Neural progenitor cell (in vitro differentiated cells): Measurements from ENCODE around the gene LGR6. TPM values are rescaled to one million over a fixed set of nuclear protein-coding genes. Genes with fewer than 3 reads are reported as not detected.

Experiments
- DNase-seq: peaks from one replicate; pipeline ENCODE4 v3.0.0-alpha.2; 2016; ENCODE audit warnings: low spot score
- H2AFZ ChIP-seq: fragments of 200-600 bp; sonication (generic); replicated peaks from 2 replicates; pipeline ENCODE4 v1.6.1; 2016; ENCODE audit warnings: antibody characterized with exemption
- H3F3A ChIP-seq: fragments of 200-600 bp; sonication (generic); 2 replicates; pipeline ENCODE4 v1.6.1; 2016; ENCODE audit warnings: antibody characterized with exemption, low read depth
- H3K27ac ChIP-seq: fragments of 200-600 bp; sonication (generic); 2 replicates; pipeline ENCODE4 v1.5.1; 2016; ENCODE audit warnings: mild to moderate bottlenecking
- H3K27me3 ChIP-seq: fragments of 200-600 bp; sonication (generic); 2 replicates; pipeline ENCODE4 v1.6.1; 2016; ENCODE audit warnings: mild to moderate bottlenecking, moderate library complexity
- H3K36me3 ChIP-seq: fragments of 200-600 bp; sonication (generic); 2 replicates; pipeline ENCODE4 v1.5.1; 2016
- H3K4me1 ChIP-seq: fragments of 200-600 bp; sonication (generic); 2 replicates; pipeline ENCODE4 v1.6.1; 2016; ENCODE audit warnings: mixed run types
- H3K4me2 ChIP-seq: fragments of 200-600 bp; sonication (generic); 2 replicates; pipeline ENCODE4 v1.6.1; 2016
- H3K4me3 ChIP-seq: fragments of 200-600 bp; sonication (generic); 2 replicates; pipeline ENCODE4 v1.5.1; 2016
- H3K79me2 ChIP-seq: fragments of 200-600 bp; sonication (generic); 2 replicates; pipeline ENCODE4 v1.6.1; 2016; ENCODE audit warnings: low read depth
- H3K9ac ChIP-seq: fragments of 200-600 bp; sonication (generic); 2 replicates; pipeline ENCODE4 v1.6.1; 2016
- H3K9me3 ChIP-seq: fragments of 200-600 bp; sonication (generic); 2 replicates; pipeline ENCODE4 v1.5.1; 2016; ENCODE audit warnings: low read depth
- H4K20me1 ChIP-seq: fragments of 200-600 bp; sonication (generic); 2 replicates; pipeline ENCODE4 v1.6.1; 2016; ENCODE audit warnings: low read depth
- H3K27ac Mint-ChIP-seq: 3 replicates; pipeline ENCODE4 v1.8.0; 2021; ENCODE audit warnings: mixed read lengths
- H3K27me3 Mint-ChIP-seq: 2 replicates; pipeline ENCODE4 v1.8.0; 2022; ENCODE audit warnings: low read depth, mild to moderate bottlenecking, inconsistent platforms, moderate library complexity, mixed read lengths; ENCODE audit not compliant: insufficient read depth
- H3K36me3 Mint-ChIP-seq: 3 replicates; pipeline ENCODE4 v1.8.0; 2021; ENCODE audit warnings: mixed read lengths
- H3K4me1 Mint-ChIP-seq: 3 replicates; pipeline ENCODE4 v1.8.0; 2021; ENCODE audit warnings: mixed read lengths
- H3K4me3 Mint-ChIP-seq: 3 replicates; pipeline ENCODE4 v1.8.0; 2021; ENCODE audit warnings: mild to moderate bottlenecking, moderate library complexity, mixed read lengths
- H3K9me3 Mint-ChIP-seq: 3 replicates; pipeline ENCODE4 v1.8.0; 2020; ENCODE audit warnings: mixed read lengths
- EZH2 ChIP-seq: fragments of 200-600 bp; sonication (generic); IDR thresholded peaks from 2 replicates; pipeline ENCODE4 v1.6.1; 2017; ENCODE audit warnings: antibody characterized with exemption, mild to moderate bottlenecking, moderate library complexity
- EZH2phosphoT487 ChIP-seq: fragments of 200-600 bp; sonication (generic); IDR thresholded peaks from 2 replicates; pipeline ENCODE4 v1.6.1; 2017; ENCODE audit warnings: antibody characterized with exemption
- total RNA-seq: library from RNA; depleted of rRNA; stranded (reverse); fragments of >200 nt; gene quantifications from 2 replicates; pipeline ENCODE4 v1.2.3, GENCODE V29; 2015; ENCODE audit warnings: low replicate concordance
- TF ChIP-seq, protein P1 (sequence below): fragments of 200-600 bp; sonication (generic); IDR thresholded peaks from 2 replicates; pipeline ENCODE4 v1.5.1; 2017; ENCODE audit warnings: antibody characterized with exemption, mild to moderate bottlenecking

Gene LGR6
- total RNA-seq, 1 donor from 2014 or later: not detected

GRCh38 chr1:202241376-202242079 lies 47.9 kb downstream of the LGR6 start:
- no peak for DNase-seq
- Histone ChIP-seq H3K36me3 (no peaks in the 10 kb centered on the region), H2AFZ (no peak overlapping the region), H3K4me3 (no peak overlapping the region), H3K4me1 (peaks cover 8% of the 10 kb centered on the region), H3K27me3 (no peaks in the 10 kb centered on the region), H3K4me2 (no peak overlapping the region), H3K27ac (no peak overlapping the region), H3F3A (peaks cover 3% of the 10 kb centered on the region), H3K9ac (no peak overlapping the region), H3K9me3 (no peaks in the 10 kb centered on the region), H3K79me2 (no peaks in the 10 kb centered on the region), H4K20me1 (no peaks in the 10 kb centered on the region)
- TF ChIP-seq EZH2: no peak
- TF ChIP-seq, protein P1, sequence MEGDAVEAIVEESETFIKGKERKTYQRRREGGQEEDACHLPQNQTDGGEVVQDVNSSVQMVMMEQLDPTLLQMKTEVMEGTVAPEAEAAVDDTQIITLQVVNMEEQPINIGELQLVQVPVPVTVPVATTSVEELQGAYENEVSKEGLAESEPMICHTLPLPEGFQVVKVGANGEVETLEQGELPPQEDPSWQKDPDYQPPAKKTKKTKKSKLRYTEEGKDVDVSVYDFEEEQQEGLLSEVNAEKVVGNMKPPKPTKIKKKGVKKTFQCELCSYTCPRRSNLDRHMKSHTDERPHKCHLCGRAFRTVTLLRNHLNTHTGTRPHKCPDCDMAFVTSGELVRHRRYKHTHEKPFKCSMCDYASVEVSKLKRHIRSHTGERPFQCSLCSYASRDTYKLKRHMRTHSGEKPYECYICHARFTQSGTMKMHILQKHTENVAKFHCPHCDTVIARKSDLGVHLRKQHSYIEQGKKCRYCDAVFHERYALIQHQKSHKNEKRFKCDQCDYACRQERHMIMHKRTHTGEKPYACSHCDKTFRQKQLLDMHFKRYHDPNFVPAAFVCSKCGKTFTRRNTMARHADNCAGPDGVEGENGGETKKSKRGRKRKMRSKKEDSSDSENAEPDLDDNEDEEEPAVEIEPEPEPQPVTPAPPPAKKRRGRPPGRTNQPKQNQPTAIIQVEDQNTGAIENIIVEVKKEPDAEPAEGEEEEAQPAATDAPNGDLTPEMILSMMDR: no peak
- TF ChIP-seq EZH2phosphoT487: no peak
- H3K9me3 Mint-ChIP-seq: no peaks in the 10 kb centered on the region
- peaks cover 5% of the 10 kb centered on the region for H3K27me3 Mint-ChIP-seq
- H3K27ac Mint-ChIP-seq: no peak overlapping the region
- H3K4me1 Mint-ChIP-seq: peaks cover 8% of the 10 kb centered on the region
- H3K36me3 Mint-ChIP-seq: no peaks in the 10 kb centered on the region
- no peak overlapping the region for H3K4me3 Mint-ChIP-seq

GRCh38 chr1:202242080-202242419 lies 48.5 kb downstream of the LGR6 start:
- H3K79me2 ChIP-seq: no peaks in the 10 kb centered on the region
- no peaks in the 10 kb centered on the region for H3K9me3 Mint-ChIP-seq
- H3K4me1 ChIP-seq: peaks cover 8% of the 10 kb centered on the region
- H3K27ac ChIP-seq: no peak overlapping the region
- no peak overlapping the region for H3K4me3 Mint-ChIP-seq
- H3K4me2 ChIP-seq: no peak overlapping the region
- no peaks in the 10 kb centered on the region for H4K20me1 ChIP-seq
- no peak overlapping the region for H3K27ac Mint-ChIP-seq
- no peaks in the 10 kb centered on the region for H3K36me3 ChIP-seq
- no peaks in the 10 kb centered on the region for H3K27me3 ChIP-seq
- no peaks in the 10 kb centered on the region for H3K36me3 Mint-ChIP-seq
- no peak for DNase-seq
- H2AFZ ChIP-seq: no peak overlapping the region
- TF ChIP-seq, protein P1: no peak
- TF ChIP-seq EZH2 (no peak), EZH2phosphoT487 (no peak)
- H3K9ac ChIP-seq: no peak overlapping the region
- no peak overlapping the region for H3K4me3 ChIP-seq
- H3F3A ChIP-seq: peaks cover 3% of the 10 kb centered on the region
- H3K4me1 Mint-ChIP-seq: peaks cover 4% of the 10 kb centered on the region
- peaks cover 4% of the 10 kb centered on the region for H3K27me3 Mint-ChIP-seq
- no peaks in the 10 kb centered on the region for H3K9me3 ChIP-seq

DNA sequence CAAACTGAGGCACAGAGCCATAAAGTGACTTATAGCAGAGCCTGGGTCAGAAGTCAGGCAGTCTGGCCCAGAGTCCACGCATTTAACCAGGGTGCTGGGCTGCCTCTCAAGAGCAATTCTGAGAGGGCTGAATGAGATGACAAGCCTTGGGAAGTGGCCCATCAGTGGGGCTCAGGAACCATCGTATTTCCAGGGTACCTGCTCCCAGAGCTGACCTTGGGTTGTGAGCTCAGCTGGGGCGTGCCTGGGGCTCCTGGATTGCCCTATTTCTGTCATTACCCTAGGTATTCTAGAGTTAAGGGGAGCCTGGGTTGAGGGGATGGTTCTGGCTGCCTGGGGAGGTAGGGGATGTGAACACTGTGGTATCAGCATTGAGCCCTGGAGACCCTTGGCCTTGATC lies 49.4 kb downstream of the LGR6 start:
- H3K4me1 ChIP-seq: no peaks in the 10 kb centered on the region
- no peak overlapping the region for H2AFZ ChIP-seq
- H3K9me3 ChIP-seq: no peaks in the 10 kb centered on the region
- DNase-seq: no peak
- no peaks in the 10 kb centered on the region for H3K9me3 Mint-ChIP-seq
- H4K20me1 ChIP-seq: no peaks in the 10 kb centered on the region
- TF ChIP-seq EZH2: no peak
- TF ChIP-seq, protein P1: no peak
- TF ChIP-seq EZH2phosphoT487: no peak
- no peaks in the 10 kb centered on the region for H3K36me3 ChIP-seq
- H3F3A ChIP-seq: peaks cover 3% of the 10 kb centered on the region
- no peak overlapping the region for H3K9ac ChIP-seq
- no peaks in the 10 kb centered on the region for H3K36me3 Mint-ChIP-seq
- H3K4me2 ChIP-seq: no peak overlapping the region
- H3K4me3 ChIP-seq: no peak overlapping the region
- peaks cover 4% of the 10 kb centered on the region for H3K4me1 Mint-ChIP-seq
- H3K27ac Mint-ChIP-seq: no peak overlapping the region
- H3K27me3 ChIP-seq: no peaks in the 10 kb centered on the region
- no peak overlapping the region for H3K4me3 Mint-ChIP-seq
- no peak overlapping the region for H3K27ac ChIP-seq
- H3K27me3 Mint-ChIP-seq: peaks cover 4% of the 10 kb centered on the region
- H3K79me2 ChIP-seq: no peaks in the 10 kb centered on the region
